Stimulated activated CD4-positive, alpha-beta T cell treated with anti-CD3 and anti-CD28 coated beads, Interleukin-2, amount 100 ng/mL, for 4 hours (primary cell): Measurements from ENCODE around the gene MYEOV.

Experiments used
- DNase-seq: peaks from one replicate; pipeline ENCODE4 v3.0.0-alpha.2; 2020; ENCODE audit warnings: low read depth

The MYEOV gene

DNA sequence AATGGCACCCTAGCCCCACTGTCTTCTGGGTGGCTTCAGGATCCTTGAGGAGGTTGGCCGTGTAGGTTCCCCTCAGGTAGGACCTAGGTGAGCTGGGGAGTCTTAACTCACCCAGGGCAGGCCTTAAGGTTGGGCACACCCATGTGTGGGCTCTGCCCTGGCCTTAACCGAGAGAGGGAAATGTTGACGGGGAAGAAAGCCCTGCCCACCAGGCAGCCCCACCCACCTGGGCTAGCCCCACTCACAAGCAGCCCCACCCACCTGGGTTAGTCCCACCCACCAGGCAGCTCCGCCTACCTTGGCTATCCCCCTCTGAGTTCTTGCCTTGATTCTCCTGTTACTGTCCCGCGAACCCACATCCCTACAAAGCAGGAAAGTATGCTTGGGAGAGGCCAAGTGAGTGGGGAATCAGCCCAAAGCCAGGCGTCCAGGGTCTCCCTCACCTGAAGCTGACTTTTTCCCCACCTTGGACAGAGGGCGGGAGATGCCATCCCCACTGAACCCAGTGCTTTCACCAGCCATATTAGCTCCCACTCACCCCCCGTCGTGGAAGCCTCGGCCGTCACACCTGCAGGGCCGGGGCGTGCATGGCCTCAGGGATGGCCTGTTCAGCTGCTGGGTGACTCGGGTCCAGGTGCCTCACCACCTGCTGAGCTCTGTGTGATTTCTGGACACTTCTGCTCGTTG, at the start of gene MYEOV:
Gene MYEOV (plus strand): TSS at position 337 of the 687 bp plus-strand sequence. CDS start 1,200 bp downstream, outside the sequence.
- DNase-seq: no peak

DNA sequence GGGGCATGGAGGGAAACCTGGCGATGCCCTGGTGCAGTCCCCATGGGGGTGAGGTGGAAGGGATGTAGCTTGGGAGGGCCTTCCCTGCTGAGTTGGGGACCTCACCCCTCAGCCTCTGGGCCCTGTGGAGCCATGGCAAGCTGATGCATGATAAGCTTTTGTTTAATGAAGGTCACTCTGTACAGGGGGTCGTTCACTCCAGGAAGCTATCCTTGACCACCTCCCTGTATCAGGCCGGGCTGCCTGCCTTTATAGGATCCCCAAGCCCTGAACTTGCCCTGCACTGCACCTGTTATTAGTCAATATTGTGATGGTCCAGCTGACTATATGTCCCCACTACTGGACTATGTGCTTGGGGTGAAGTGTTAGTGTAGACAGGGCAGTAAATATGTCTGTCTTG, 49.7 kb upstream of the MYEOV start:
- DNase-seq: no peak

DNA sequence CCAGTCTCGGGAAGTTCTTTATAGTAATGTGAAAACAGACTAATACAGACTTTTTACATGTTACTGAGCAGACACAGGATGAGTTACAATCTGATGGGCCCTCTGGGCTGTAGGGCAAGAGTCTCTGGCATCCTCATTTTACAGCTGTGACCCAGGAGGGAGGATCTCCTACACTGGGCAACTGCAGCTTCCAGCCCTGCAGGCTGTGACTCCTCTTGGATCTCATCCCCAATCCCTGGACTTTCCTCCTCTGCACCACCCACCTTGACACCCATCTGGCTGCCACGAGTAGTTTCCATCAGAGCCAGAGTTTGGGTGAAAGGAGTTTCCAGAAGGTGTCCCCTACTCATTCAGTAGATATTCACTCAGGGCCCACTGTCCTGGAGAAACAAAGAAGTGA, 48.9 kb upstream of the MYEOV start:
- DNase-seq: no peak

DNA sequence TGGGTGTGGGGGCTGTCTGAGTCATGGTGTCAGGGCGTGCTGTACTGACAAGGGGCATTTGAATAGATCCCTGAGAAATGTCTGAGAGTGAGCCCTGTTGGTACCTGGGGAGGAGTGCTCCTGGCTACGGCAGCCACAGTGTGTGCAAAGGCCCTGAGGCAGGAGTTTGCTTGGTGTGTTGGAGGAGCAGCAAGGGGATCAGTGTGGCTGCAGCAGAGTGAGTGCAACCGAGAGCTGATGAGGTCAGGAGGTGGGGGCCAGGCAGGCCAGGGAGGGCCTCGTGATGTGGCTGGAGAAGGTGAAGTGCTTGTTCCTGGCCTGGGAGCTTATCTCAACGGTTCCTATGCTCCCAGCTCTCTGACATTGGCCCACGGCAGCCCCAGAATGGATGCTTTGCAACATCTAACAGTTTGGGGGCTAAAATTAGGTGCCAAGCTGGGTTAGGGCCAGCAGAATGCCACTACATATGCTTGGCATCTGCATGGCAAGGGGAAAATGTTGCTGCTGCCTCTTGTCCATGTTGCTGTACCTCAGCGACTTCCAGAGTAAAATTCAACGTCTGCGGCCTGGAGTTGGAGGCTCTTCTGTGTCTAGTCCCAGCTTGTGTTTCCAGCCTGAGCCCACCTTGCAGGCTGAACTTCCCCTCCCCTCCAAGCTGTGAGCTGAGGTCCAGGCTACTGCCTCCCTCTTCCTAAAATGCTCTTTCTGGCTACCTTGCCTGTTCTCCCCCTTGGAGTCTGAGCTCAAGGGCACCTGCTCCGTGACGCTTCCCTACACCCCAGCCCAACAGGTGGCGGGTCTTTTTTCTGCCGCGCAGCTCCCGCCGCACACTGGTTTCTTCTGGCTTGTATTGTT, 48.2 kb upstream of the MYEOV start:
- DNase-seq: no peak

DNA sequence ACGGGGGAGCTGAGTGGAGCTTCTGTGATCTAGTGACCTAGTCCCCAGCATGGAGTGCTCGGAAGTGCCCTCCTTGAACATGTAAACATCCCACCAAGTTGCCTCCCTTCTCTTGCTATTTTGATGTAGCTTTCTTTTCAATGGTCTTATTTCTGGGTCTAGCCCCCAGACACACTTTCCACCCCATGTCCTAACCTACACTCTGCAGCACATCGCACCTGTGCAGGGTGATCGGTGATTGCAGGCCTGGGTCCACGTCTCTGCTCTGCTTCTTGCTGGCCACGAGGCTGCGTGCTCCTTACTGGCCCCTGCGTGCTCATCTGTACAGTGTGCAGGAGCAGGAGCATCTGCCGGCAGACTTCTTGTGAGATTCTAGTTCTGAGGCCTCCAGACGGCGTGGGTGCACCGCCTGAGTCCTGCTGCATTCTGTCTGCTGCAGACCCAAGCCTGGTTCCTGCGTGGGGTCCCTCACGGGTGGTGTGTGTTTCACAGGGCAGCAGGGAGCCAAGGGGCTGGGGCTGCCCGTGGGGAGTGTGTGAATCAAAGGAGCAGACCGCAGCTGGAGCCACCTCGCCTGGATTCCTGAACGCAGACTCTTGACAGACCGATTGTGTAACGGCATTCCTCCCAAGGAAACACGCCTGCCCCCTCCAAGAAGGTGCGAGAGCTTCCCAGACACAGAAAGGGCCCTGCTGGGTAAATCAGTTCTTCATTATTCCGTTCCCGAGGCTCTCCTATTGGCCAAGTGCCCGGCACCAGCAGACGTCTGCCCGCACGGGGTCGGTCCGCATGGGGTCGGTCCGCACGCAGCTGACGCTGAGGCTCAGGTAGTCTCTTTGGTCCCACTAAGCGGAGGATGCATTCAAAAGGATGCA, 44.4 kb upstream of the MYEOV start:
- no peak for DNase-seq

DNA sequence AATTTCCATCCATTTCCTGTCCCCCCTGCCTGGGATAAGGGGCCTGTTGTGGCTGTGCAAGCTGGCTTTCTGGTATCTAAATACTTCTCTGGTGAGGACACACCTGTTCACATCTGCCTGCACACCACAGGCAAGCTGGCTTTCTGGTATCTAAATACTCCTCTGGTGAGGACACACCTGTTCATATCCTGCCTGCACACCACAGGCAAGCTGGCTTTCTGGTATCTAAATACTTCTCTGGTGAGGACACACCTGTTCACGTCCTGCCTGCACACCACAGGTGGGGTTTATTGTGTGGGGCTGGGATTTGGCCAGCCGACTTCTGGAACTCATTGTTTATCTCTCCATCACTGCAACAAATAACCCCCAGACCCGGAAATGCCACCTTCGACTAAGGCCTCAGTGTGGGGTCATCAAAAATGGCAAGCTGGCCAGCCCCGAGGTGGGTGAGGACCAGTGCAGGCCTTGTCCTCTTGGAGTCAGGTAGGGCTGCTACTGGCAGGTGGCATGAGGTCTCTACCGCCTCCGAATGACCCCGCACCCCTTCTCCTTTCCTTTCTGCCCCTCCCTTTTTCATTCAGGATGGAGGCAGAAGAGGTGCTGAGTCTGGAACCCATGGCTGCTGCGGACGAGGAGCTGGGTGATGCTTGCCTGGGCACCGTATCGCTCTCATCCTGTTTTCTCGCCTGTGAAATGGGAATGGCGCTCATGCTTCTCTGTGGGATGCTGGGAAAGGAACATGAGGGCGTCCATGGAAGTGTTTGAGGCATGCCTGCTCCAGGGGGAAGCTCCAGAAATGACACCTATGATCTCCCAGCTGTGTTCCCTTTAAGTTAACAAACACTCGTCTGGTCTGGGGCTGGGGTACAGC, 43.5 kb upstream of the MYEOV start:
- DNase-seq: no peak

DNA sequence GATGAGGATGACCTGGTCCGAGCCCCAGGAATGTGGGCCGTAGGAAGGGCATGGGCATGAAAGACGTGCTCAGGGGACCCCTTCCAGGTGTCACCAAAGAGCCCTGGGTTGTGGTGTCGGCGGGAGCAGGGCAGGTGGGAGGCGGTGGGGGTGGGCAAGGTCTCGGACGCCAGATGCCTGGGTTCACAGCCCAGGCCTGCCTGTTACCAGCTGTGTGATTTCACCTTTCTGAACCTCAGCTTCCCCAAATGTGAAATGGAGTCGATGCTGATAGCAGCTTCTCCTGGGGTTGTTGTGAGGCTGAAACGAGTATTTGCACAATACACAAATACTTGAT, 42.9 kb upstream of the MYEOV start:
- no peak for DNase-seq

DNA sequence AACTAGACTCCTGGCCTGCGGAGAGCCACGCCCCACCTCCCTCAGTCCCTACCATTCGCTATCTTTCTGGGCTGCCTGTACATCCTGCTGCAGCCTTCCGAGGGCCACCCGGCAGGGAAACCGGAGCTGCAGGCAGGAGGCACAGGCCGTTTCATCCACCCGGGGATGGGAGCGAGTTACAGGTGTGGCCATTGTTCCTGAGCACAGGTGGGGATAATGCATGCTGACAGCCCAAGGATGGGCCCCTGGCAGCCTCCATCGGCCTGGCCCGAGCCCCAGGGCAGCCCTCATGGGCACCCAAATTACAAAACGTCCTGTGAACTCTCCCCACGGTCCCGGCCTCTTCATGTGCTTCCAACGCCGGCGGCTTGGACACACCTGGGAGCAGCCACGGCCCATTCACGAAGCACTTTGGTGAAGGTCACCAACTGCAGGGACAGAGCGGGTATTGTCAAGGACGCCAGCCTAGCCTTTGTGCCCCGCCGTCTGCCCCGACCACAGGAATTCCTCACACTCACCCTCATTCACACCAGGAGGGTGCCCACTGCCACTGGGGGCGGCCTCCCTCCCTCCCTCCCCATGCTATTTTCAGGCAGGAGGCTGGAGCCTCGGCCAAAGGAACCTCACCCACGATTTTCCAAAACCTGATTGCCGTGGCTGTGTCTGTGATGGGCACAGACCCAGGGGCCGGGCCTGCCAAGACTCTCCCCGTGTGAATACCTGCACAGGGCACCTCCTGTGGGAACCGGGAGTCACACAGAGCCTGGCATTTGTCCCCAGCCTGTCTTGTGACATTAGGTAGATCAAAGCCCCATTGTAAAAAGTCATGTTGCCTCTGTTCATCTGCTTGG, 42.1 kb upstream of the MYEOV start:
- no peak for DNase-seq

DNA sequence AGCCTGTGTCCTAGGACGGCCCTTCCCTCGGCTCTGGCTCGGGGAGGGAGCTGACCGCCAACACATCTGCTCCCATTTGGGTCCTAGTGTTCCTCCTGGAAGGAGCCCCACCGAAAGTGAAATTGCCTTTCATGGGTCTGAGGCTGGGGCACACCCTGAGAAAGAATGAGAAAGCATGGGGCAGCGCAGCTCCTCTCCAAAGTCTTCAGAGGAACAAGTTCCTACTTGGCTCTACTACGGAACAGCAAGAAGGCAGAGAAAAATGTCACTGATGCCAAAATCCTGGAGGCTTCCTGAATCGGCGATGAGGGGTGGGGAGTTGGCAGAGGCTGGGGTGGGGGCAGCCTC, 41.5 kb upstream of the MYEOV start:
- no peak for DNase-seq

DNA sequence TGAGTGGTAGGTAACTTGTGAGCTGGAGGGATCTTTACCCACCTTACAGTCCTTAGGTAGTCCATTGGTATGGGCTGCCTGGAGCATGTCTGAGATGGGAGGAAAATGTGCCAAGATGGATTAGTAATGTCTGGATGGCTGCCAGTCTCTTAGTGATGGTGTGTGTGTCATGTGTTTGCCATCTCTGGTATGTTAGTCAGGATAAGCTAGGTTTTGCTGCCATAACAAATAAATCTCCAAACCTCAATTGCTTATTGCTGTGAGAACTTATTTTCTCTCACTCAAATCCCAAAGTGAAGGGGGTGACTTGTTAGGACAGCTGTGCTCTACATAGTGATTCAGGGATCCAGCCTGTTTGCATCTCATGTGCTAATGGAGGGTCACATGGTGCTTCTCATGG, 40.9 kb upstream of the MYEOV start:
- DNase-seq: no peak

DNA sequence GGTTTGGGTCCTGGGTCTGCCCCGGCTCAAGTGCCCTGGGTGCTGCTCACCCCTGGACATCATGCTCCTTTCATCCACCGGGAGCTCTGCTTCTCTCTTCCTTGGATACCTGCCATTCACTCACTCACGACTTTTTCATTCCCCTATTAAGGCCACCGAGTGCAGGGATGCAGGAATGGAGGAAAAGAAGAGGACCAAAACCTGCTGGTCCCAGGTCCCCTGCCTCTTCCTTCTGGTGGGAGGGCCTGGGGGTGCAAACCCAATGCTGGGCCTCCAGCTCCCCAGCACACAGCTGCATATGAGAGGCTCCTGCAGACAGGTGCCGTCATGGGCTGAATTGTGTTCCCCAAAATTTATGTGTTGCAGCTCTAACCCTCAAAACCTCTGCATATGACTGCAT, 36.8 kb upstream of the MYEOV start:
- no peak for DNase-seq

DNA sequence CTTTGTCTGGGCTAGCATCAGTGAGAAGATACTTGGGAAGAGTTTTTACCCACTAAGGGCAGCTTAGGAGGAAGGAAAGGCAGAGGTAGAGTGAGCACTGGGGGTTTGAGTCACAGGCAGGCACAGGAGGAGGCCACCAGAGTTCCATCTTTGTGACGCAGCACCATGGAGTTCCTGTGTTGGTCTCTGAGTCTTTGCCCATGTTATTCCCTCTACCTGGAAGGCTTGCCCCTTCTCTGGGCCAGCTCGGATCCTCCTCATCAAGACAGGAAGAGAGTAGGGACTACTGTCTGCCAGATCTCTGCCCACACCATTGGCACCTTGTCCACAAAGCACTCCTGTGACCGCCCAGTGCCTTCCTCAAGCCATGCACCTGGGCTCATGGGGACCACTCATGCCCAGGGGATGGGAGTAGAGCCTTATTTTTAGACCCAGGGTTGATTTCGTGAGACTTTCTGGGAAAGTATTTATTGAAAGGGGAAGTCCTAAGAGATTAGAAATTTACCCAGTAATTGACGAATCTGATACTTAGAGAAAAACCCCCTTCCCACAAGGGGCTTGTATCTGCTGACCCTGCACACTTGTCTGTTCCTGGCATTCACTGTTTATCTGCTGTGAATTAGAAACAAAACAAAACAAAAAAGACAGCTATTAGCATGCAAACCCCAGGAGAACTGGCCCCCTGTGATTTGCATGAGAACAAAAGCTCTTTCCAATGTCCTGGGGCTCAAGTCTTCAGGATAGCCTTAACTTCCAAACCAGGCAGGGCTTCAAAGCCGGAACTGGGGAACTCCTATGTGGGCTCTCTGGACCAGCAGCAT, 35.9 kb upstream of the MYEOV start:
- DNase-seq: no peak

DNA sequence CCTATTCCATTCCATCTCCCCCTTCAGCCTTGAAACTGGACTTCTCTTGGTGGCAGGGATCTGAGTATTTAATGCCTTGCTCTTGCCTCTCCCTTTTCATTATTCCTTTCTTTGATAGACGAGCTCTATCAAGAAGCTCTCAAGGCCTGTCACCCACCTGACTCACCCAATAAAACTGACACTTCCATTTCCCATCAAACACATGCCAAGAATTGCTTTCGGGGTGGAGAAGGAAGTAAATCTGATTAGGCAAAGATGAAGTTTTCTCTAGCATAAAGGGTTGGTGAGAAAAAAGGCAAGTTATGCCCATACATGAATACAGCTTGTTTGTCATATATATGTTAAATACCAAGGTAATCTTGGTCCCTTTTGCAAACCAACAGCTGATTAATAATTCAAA, 34.9 kb upstream of the MYEOV start:
- DNase-seq: no peak

DNA sequence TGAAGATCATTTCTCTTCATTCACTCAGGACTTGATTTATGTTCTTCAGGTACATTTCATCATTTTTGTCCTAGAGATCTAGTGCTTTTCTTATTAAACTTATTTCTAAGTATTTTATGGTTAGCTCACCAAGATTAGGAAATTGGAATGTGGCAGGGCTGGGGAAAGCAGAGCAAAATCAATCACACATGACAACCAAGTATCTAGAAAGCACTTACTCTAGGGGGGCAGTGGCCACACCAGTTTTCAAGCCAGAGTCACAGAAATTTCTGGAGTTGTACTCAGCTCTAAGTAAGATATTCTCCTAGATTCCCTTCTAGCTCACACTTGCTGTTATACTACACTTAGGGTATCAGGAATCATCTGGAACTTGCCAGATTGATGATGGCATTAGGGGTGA, 33.3 kb upstream of the MYEOV start:
- DNase-seq: no peak

DNA sequence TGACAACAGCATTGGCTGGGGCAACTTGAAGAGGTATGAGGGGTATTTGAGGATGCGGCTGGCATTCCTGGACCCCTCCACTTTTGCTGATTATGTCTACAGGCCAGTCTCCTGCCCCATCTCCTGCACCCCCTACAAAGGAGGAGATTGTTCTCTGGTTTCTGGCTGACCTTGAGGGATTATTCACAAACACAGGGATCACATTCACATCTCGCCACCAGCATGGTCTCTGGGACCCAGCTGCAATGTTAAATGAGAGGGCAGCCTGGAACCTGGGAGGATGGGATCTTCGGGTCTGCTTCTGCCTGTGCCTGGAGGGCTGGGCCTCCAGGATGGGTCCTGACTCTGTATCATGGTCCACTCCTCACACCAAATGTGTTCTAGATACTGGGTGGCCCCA, 32.8 kb upstream of the MYEOV start:
- no peak for DNase-seq

DNA sequence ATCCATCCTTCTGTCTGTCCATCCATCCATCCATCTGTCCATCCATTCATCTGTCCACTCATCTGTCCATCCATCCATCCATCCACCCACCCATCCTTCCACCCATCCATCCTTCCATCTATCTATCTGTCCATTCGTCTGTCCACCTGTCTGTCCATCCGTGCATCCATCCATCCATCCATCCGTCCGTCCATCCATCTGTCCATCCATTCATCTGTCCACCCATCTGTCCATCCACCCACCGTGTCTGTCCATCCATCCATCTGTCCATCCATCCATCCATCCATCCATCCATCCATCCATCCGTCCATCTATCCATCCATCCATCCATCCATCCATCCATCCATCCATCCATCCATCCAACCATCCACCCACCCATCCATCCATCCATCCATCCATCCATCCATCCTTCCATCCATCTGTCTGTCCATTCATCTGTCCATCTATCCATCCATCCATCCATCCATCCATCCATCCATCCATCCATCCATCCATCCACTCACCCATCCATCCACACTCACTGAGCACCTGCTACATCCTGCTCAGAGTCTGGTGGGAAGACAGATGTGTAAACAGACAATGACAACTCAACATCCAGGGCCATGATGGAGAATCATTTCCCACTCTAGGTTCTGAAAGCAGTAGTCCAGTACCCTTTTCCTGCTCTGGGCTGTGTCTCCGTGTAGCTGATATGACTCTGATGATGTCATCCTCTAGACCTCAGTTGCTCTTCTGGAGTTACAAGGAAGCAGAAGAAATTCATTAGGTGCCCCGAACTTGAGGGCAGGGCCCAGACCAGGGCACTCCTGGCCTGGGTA, 30.8 kb upstream of the MYEOV start:
- no peak for DNase-seq

DNA sequence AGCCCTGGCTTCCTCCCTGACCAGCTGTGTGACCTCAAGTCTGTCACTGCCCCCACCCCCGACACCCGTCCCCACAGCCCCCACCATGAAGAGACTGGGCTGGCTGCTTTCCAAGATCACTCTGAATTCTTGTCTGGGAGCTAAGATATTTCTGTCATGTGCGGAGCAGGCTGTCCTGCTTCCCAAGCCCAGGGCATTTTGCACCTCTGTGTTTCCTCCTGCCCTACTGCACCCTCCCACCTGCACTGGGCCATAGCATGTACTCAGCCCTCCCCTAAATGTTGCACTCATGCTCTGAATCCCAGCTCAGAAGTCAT, 30.3 kb upstream of the MYEOV start:
- DNase-seq: no peak

DNA sequence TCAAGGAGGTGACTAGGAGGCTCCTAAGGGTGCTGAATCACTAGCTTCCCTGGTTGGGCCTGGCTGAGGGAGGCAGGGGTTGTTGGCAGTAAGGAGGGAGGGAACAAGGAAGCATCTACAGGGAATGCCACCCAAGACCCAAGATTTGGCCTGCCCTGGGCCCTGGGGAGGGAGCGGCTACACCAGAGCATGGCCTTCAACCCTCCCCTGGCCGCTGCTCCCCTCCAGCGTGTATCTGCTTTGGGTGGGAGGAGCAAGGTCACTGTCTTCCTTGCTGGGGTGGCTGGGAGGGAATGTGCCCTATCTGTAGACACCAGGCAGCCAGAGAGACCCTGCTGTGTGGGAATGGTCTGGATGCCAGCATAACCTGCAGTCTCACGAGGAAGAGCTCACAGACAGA, 29.5 kb upstream of the MYEOV start:
- DNase-seq: no peak

DNA sequence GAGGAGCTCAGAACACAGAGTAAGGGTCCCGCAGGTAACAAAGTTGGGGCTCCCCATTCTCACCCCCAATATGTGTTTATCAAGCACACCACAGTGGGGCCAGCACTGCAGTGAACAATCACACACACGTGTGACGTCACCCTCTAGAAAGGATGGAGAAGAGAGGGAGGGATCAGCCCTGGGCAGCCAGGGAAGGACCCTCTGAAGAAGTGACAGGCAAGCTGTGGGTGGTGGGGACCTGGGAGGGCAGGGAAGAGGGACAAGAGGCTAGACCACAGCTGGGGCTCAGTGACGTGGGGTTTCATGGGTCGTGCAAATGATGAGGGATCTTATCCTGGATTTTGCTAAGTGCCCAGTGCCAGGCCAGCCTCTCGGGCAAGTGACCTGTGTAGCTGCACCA, 28.7 kb upstream of the MYEOV start:
- no peak for DNase-seq
